Measurements from ENCODE around the gene DDX43.
"Not testable (repeated sequence)": the region's sequence is repeated elsewhere in the genome, so short reads cannot be mapped to it uniquely, and the experiment has no call there.

Gene DDX43

GRCh38 chr6:73388800-73389512 lies 5.7 kb upstream of the DDX43 start:
- TF ChIP-seq CTCF (IDR thresholded peaks at IDR 0.05; ENCODE audit: low read length, missing control alignments), result peak; percentile 77
- peak; percentile 67 for DNase-seq (ENCODE audit: low read depth)
- H3K4me3 ChIP-seq (replicated peaks; ENCODE audit: low read depth, low read length), result peak overlapping the region; percentile 65

- no peak overlapping the region for H3K4me3 ChIP-seq (replicated peaks; ENCODE audit: low read depth, low read length)
- TF ChIP-seq CTCF (IDR thresholded peaks at IDR 0.05; ENCODE audit: low read length, missing control alignments), result no peak
- no peak for DNase-seq (ENCODE audit: low read depth)
Observed at GRCh38 chr6:73389854-73390253, 4.8 kb upstream of the DDX43 start.

- H3K4me3 ChIP-seq (replicated peaks; ENCODE audit: low read depth, low read length), result no peak overlapping the region
- no peak for TF ChIP-seq CTCF (IDR thresholded peaks at IDR 0.05; ENCODE audit: low read length, missing control alignments)
- DNase-seq (ENCODE audit: low read depth), result no peak
Observed at GRCh38 chr6:73391675-73392074, 3.0 kb upstream of the DDX43 start.

- DNase-seq (ENCODE audit: low read depth), result peak; percentile 16
- not testable (repeated sequence) for H3K4me3 ChIP-seq (replicated peaks; ENCODE audit: low read depth, low read length)
Observed at GRCh38 chr6:73392188-73392587, 2.4 kb upstream of the DDX43 start.

GRCh38 chr6:73393278-73393677 lies 1.4 kb upstream of the DDX43 start:
- DNase-seq (ENCODE audit: low read depth), result no peak

GRCh38 chr6:73395875-73396274 lies 1.2 kb downstream of the DDX43 start:
- TF ChIP-seq CTCF (IDR thresholded peaks at IDR 0.05; ENCODE audit: low read length, missing control alignments), result no peak
- H3K4me3 ChIP-seq (replicated peaks; ENCODE audit: low read depth, low read length), result no peak overlapping the region
- no peak for DNase-seq (ENCODE audit: low read depth)

More at GRCh38 chr6:73393278-73393677, 1.4 kb upstream of the DDX43 start:
- no peak overlapping the region for H3K4me3 ChIP-seq (replicated peaks; ENCODE audit: low read depth, low read length)
- no peak for TF ChIP-seq CTCF (IDR thresholded peaks at IDR 0.05; ENCODE audit: low read length, missing control alignments)

- DNase-seq (ENCODE audit: low read depth), result no peak
- no peak for TF ChIP-seq CTCF (IDR thresholded peaks at IDR 0.05; ENCODE audit: low read length, missing control alignments)
- no peak overlapping the region for H3K4me3 ChIP-seq (replicated peaks; ENCODE audit: low read depth, low read length)
Observed at GRCh38 chr6:73400656-73401055, 6.0 kb downstream of the DDX43 start.

All from fibroblast of pulmonary artery (primary cell).